ENCODE measurements around the gene CFAP210.
A peak's percentile ranks its signal among the peaks of the same experiment; 100 is the strongest.
"Not testable (repeated sequence)": the region's sequence is repeated elsewhere in the genome, so short reads cannot be mapped to it uniquely, and the experiment has no call there.

The CFAP210 gene

GRCh38 chr2:169690958-169691357 is 3.2 kb downstream of the CFAP210 start:
- TF ChIP-seq CTCF (conservative IDR thresholded peaks at IDR 0.05; ENCODE audit: low read depth, low read length) = no peak

GRCh38 chr2:169687943-169688342 is 6.3 kb downstream of the CFAP210 start:
- not testable (repeated sequence) for DNase-seq (ENCODE audit: low read depth); H3K4me3 ChIP-seq (ENCODE audit: low read depth, low read length)

More at GRCh38 chr2:169690958-169691357, 3.2 kb downstream of the CFAP210 start:
- no peak overlapping the region for H3K4me3 ChIP-seq (ENCODE audit: low read depth, low read length)
- DNase-seq (ENCODE audit: low read depth) = no peak

GRCh38 chr2:169686825-169687224 is 7.4 kb downstream of the CFAP210 start:
- not testable (repeated sequence) for DNase-seq (ENCODE audit: low read depth); H3K4me3 ChIP-seq (ENCODE audit: low read depth, low read length)

- H3K4me3 ChIP-seq (ENCODE audit: low read depth, low read length); DNase-seq (ENCODE audit: low read depth): not testable (repeated sequence)
Observed at GRCh38 chr2:169684712-169685111, 9.5 kb downstream of the CFAP210 start.

DNA sequence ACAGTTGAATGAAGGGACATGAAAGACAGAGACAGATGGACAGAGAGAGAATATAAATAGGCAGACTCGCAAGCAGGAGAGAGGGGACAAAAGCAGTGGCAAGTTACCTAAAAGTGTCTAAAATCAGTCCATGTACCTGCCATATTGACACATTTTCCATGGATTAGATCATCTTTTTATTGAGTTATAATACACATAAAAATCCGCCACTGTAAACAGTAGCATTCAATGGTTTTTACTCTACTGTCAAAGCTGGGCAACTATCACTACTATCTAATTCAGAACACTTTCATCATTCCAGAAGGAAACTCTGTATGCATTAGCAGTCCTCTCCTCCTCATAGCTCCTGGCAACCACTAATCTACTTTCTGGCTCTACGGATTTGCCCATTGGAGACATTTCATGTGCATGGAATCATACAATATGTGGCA is 10.1 kb downstream of the CFAP210 start:
- no peak for TF ChIP-seq CTCF (conservative IDR thresholded peaks at IDR 0.05; ENCODE audit: low read depth, low read length)
- DNase-seq (ENCODE audit: low read depth) = no peak
- no peak overlapping the region for H3K4me3 ChIP-seq (ENCODE audit: low read depth, low read length)

GRCh38 chr2:169683425-169684134 is 10.6 kb downstream of the CFAP210 start:
- TF ChIP-seq CTCF (conservative IDR thresholded peaks at IDR 0.05; ENCODE audit: low read depth, low read length) = no peak
- H3K4me3 ChIP-seq (ENCODE audit: low read depth, low read length) = no peak overlapping the region
- no peak for DNase-seq (ENCODE audit: low read depth)

DNA sequence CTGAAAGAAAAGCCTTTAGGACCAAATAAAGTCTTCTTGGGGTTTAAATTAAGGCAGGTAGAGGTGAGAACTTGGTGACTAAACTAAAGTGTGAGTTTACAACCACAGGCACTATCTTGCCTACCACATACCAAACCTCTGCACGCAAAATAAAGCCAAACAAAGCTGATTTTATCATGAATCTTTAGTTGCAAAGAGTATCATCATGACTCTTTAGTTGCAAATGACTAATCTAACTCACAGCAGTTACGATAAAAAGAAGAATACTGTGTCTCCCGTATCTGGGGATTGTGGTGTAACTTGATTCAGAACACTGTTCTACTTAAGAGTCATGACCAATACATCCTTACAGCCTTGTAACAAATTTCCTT is 11.2 kb downstream of the CFAP210 start:
- H3K4me3 ChIP-seq (ENCODE audit: low read depth, low read length) = no peak overlapping the region
- TF ChIP-seq CTCF (conservative IDR thresholded peaks at IDR 0.05; ENCODE audit: low read depth, low read length) = no peak
- no peak for DNase-seq (ENCODE audit: low read depth)

- H3K4me3 ChIP-seq (ENCODE audit: low read depth, low read length) = no peak overlapping the region
- TF ChIP-seq CTCF (conservative IDR thresholded peaks at IDR 0.05; ENCODE audit: low read depth, low read length) = no peak
- no peak for DNase-seq (ENCODE audit: low read depth)
Observed at GRCh38 chr2:169676850-169677249, 17.4 kb downstream of the CFAP210 start.

DNA sequence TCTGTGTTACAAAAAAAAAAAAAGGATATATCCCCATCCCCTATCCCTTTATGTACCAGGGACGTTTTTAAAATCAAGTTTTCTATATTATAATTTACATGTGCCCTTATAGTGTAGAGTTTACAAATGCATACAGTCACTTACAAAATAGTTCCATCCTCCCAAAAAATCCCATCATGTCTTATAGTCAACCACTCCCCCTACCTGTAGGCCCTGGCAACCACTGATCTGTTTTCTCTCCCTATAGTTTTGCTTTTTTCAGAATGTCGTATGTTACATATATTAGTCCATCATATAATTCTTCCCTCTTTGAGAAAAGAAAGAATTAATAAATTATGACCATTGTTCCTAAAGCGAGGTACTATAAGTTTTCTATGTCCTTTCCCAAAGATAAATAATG is 17.8 kb downstream of the CFAP210 start:
- DNase-seq (ENCODE audit: low read depth) = peak; percentile 18
- H3K4me3 ChIP-seq (ENCODE audit: low read depth, low read length) = no peak overlapping the region
- TF ChIP-seq CTCF (conservative IDR thresholded peaks at IDR 0.05; ENCODE audit: low read depth, low read length) = peak; percentile 52

Measured in choroid plexus epithelial cell (primary cell).